GM11168 (cell line): Measurements from ENCODE around the gene KIDINS220.

ENCODE experiments used
- in situ Hi-C: fragments of 300-500 bp; cut with MboI; formaldehyde crosslinking; loops from one replicate; pipeline ENCODE4 v1.12.0; 2022; ENCODE audit warnings: low sequenced_read_pairs; ENCODE audit not compliant: unreplicated experiment

KIDINS220 gene

DNA sequence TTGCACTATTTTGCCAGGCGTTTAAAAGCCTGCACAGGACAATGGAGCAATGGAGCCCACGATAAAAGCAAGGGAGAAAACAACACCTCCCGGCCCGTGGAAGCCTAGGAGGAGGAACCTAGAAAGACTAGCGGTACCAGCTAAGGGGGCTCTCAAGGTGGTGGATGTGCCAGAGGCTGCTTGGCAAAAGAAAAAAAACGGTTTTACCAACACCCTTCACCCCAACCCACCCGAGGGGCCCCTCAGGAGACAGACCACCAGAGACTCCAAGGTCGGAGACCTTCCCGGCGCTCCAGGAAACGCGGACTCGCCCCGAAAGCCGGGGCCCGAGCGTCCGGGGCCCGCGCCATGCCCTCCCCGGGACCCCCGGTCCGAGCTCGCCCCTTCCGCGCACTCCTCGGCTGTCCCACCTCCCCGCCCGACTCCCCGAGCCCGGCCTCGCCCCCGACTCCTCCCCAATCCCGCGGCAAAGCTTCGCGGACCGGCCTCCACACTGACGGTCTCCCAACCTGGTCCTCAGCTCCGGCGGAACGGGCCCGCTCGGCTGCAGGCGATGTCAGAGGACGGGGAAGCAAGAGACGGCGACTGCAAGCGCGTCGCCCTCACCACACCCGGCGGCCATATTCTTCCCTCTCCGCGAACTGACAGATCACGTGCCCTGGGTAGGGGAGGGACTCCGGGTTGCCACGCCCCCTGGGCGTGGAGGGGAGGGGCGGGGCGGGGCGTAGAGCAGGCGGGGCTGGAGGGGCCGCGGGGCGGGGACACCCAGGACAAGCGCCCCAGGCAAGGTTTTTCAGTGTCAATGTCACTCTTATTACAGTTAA lies at the start of gene KIDINS220:
KIDINS220 (minus strand) TSS at position 643 of the 824 bp plus-strand sequence. CDS start 10,520 bp downstream, outside the sequence.
- in situ Hi-C loops = no loop called here

- in situ Hi-C loops = no loop called here
Observed at GRCh38 chr2:8886876-8887275, 49.5 kb upstream of the KIDINS220 start.

- in situ Hi-C loops = no loop called here
Observed at GRCh38 chr2:8886202-8886518, 48.7 kb upstream of the KIDINS220 start.

- in situ Hi-C loops = no loop called here
Observed at GRCh38 chr2:8885449-8886201, 48.2 kb upstream of the KIDINS220 start.

DNA sequence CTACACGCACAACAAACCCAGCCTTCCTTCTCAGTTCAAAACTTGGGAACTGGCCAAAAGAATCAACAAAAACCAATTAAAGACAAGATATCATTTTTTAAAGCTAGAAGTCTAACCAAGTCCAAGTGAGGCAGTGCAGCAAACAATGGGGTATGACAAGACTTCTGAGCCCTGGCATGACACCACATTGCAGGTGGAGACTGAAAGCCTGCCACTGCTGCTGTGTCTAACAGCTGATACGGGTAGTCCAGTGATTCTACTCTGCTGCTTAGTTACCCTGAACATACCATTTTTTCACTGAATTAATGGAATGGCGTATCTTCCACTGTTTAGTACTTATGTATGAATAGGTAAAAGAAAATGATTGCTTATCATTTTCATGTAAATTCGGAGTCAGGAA lies 47.4 kb upstream of the KIDINS220 start:
- in situ Hi-C loops = no loop called here

DNA sequence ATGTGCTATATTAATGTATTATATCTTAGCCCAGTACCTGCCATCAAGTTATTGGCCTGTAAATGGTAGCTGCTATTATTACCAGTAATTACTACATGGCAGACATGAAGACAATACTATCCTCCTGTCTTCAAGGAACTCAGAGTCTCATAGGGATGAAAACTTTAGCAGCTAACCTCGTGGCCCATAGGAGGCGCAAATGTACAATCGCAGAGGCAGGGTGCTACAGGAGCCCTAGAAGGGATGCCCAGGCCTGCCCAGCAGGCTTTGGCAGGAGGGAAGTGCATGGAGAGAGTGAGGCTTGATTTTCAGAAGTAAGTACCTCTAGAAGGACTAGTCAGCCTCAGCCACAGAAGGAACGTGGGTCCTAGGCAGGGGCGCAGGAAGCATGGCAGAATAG lies 44.7 kb upstream of the KIDINS220 start:
- in situ Hi-C loops = no loop called here

GRCh38 chr2:8877894-8878293 lies 40.5 kb upstream of the KIDINS220 start:
- in situ Hi-C loops = no loop called here

GRCh38 chr2:8877332-8877731 lies 39.9 kb upstream of the KIDINS220 start:
- in situ Hi-C loops = no loop called here

DNA sequence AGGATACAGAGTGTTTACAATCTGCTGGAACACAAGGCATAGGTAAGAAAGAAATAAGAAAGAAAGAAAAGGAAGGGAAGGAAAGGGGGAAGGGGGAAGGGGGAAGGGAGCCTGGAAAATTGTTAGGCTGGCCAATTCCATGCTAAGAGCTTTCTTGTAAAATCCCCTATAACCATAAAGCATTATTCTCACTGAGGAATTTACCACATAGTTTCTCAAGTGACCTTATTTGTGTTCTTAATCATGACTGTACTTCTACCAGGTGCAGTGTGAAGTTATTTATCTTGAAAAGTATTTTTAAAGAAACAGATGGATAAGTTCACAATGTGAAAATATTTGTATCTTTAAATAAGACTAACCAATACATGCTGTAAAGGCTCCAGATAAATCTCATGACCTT lies 39.2 kb upstream of the KIDINS220 start:
- in situ Hi-C loops = no loop called here

GRCh38 chr2:8872821-8873432 lies 35.5 kb upstream of the KIDINS220 start:
- in situ Hi-C loops = loop anchor here (25.0 kb wide), 1 partner anchor 264 kb away; no protein-coding TSS in a partner anchor

- in situ Hi-C loops = loop anchor here (25.0 kb wide), 1 partner anchor 267 kb away; no protein-coding TSS in a partner anchor
Observed at GRCh38 chr2:8870441-8870840, 33.0 kb upstream of the KIDINS220 start.

GRCh38 chr2:8867363-8867762 lies 29.9 kb upstream of the KIDINS220 start:
- in situ Hi-C loops = loop anchor here (25.0 kb wide), 1 partner anchor 270 kb away; no protein-coding TSS in a partner anchor

DNA sequence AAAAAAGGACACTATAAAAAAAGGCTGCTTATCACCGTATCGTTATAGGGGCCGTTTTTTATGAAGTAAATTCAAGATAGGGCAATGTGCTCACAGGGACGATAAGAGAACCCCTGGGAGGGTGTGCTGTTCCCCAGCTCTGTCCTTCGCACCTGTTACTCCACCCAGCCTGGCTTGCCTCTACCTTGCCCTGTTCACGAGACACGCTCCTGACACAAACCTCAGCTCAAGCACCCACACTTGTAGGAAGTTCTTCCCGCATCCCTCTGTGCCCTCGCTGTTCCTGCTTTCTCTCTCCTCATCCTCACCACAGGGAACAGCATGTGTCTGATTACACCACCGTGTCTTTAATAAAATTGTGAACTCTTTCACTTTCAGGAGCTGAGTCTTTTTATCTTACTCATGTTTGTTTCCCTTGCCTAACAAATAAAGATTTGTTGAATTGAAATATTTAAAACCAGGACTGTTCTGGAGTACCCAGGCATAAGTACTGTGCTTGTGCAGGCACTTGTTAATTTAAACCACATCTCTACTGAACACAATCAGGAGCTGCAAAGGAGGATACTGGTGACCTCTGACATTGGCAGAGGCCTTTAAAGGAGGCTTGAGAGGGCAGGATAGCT lies 26.0 kb upstream of the KIDINS220 start:
- in situ Hi-C loops = loop anchor here (25.0 kb wide), 1 partner anchor 274 kb away; no protein-coding TSS in a partner anchor

DNA sequence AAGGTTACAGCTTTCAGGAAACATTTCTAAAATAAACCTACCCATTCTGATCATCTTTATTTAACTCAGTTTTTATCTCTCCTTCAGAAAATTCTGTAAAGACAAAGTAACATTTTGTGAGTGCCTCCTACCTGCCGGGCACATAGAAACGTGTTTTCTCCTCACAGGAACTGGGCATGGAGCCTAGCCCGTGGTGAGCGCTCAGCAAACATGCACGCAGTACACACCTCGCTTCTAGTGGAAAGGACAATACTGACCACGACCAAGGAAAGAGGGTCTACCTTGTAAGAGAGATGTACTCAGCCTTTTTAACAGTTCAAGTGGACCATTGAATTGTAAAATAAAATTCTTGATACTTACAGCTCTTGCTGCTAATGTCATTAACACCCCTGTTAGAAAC lies 24.8 kb upstream of the KIDINS220 start:
- in situ Hi-C loops = loop anchor here (25.0 kb wide), 1 partner anchor 275 kb away; no protein-coding TSS in a partner anchor

DNA sequence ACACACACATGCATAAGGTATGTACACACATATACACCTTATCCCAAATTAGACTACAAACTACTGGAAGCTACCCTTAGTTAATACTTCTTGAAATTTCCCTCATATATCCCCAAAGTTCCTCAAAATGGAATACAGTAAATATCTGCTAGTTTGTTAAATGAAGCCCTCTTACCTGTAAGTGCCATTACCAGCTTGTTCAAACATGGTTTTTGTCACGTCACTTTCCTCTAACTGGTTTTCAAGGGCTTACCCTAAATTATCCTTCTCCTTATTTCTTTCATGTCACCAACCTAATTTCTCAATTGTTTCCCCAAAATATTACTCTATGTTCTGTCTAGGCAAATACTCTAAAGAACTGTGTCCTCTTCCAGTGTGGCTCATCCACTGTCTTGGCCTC lies 24.4 kb upstream of the KIDINS220 start:
- in situ Hi-C loops = loop anchor here (25.0 kb wide), 1 partner anchor 276 kb away; no protein-coding TSS in a partner anchor

GRCh38 chr2:8860239-8860638 lies 22.8 kb upstream of the KIDINS220 start:
- in situ Hi-C loops = loop anchor here (25.0 kb wide), 1 partner anchor 277 kb away; no protein-coding TSS in a partner anchor

GRCh38 chr2:8858910-8859309 lies 21.5 kb upstream of the KIDINS220 start:
- in situ Hi-C loops = loop anchor here (25.0 kb wide), 1 partner anchor 278 kb away; no protein-coding TSS in a partner anchor

DNA sequence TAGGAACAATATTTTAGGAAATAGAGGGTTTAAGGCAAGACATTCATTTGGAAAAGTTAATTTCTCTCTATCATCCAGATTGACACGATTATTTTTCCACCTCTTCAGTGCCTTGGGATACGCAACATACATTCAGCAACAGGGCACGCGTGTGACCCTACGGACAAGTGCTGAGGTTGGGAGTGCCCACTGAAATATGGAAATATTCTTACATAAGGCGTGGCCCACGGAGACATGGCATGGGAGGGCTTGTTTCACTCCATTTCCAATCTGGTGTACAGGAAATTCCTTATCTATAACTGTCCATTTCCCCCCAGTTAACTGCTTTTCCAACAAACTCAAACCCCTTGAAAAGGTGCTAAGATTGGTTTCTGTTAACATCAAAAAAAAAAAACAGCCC lies 20.9 kb upstream of the KIDINS220 start:
- in situ Hi-C loops = loop anchor here (25.0 kb wide), 1 partner anchor 279 kb away; no protein-coding TSS in a partner anchor

GRCh38 chr2:8857709-8858108 lies 20.3 kb upstream of the KIDINS220 start:
- in situ Hi-C loops = loop anchor here (25.0 kb wide), 1 partner anchor 280 kb away; no protein-coding TSS in a partner anchor

GRCh38 chr2:8856176-8856575 lies 18.8 kb upstream of the KIDINS220 start:
- in situ Hi-C loops = loop anchor here (25.0 kb wide), 1 partner anchor 281 kb away; no protein-coding TSS in a partner anchor
